Uterus (tissue), 2 donors: Measurements from ENCODE around the gene ATF4.

Experiments
- POLR2A ChIP-seq, 2 donors: fragments of 450-650 bp; IDR thresholded peaks; one replicate each; pipeline ENCODE4 v1.6.1; 2016; ENCODE audit warnings: antibody characterized with exemption in 2 of 2, mild to moderate bottlenecking in 1 of 2, moderate library complexity in 1 of 2
- TF ChIP-seq, protein P1 (sequence below), 4 experiments: fragments of 200-600 bp in 2 of 4; fragments of 450-650 bp in 2 of 4; sonication (generic) in 2 of 4; IDR thresholded peaks; one replicate each; pipeline ENCODE4 v1.5.1; 2016 to 2019; ENCODE audit warnings: antibody characterized with exemption in 4 of 4, mild to moderate bottlenecking in 2 of 4, moderate library complexity in 1 of 4

DNA sequence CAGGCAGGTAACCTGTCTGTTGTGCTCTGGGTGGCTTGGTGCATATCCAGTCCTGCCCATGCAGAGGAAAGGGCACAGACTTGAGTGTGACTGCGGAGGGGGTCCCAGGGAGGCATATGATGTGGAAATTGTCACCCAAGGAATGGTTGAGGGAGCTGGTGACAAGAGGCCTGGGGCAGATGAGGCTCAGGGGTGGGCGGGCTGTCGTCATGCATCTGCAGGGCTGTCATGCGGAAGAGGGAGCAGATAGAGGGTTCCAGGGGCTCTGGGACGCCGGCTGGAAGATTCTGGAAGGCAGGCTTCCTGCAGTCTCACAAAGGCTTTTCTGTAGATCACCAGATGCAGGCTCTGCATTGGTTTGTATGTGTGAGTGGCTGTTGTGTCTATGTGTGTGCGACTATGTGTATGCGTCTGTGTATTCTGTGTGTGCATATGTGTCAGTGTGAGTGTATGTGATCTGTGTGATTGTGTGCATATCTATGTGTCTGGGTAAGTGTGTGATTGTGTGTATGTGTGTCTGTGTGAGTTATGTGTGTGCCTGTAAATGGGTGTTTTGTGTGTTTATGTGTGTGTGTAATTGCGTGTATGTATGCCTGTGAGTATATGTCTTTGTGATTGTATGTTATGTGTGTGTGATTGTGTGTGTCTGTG, 42.6 kb downstream of the ATF4 start:
- TF ChIP-seq, protein P1, sequence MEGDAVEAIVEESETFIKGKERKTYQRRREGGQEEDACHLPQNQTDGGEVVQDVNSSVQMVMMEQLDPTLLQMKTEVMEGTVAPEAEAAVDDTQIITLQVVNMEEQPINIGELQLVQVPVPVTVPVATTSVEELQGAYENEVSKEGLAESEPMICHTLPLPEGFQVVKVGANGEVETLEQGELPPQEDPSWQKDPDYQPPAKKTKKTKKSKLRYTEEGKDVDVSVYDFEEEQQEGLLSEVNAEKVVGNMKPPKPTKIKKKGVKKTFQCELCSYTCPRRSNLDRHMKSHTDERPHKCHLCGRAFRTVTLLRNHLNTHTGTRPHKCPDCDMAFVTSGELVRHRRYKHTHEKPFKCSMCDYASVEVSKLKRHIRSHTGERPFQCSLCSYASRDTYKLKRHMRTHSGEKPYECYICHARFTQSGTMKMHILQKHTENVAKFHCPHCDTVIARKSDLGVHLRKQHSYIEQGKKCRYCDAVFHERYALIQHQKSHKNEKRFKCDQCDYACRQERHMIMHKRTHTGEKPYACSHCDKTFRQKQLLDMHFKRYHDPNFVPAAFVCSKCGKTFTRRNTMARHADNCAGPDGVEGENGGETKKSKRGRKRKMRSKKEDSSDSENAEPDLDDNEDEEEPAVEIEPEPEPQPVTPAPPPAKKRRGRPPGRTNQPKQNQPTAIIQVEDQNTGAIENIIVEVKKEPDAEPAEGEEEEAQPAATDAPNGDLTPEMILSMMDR (IDR thresholded peaks at IDR 0.05): no peak
- no peak for TF ChIP-seq POLR2A (IDR thresholded peaks at IDR 0.05)
